HepG2 (cell line): ENCODE data around the gene DNAJB11.

Experiments
- ARHGAP35 ChIP-seq: sonication (generic); formaldehyde crosslinking; IDR thresholded peaks from 2 replicates; pipeline ENCODE4 v1.9.0; 2022; ENCODE audit warnings: mild to moderate bottlenecking, inconsistent platforms, moderate library complexity, missing genetic modification reagents, borderline replicate concordance
- CHD2 ChIP-seq: IDR thresholded peaks from 2 replicates; pipeline ENCODE4 v1.6.1; 2011; ENCODE audit warnings: low read depth, low read length, improper control_type of control experiment
- NFYB ChIP-seq: sonication (generic); formaldehyde crosslinking; IDR thresholded peaks from 2 replicates; pipeline ENCODE4 v1.4.0; 2020; ENCODE audit warnings: missing genetic modification reagents
- POLR2A ChIP-seq, 2 experiments: IDR thresholded peaks; 2 replicates each; pipeline ENCODE4 v1.6.1; 2011; ENCODE audit warnings: low read depth in 2 of 2, low read length in 2 of 2, mild to moderate bottlenecking in 1 of 2, moderate library complexity in 1 of 2; ENCODE audit not compliant: insufficient read depth in 1 of 2
- SP5 ChIP-seq: IDR thresholded peaks from 2 replicates; pipeline ENCODE4 v1.6.1; 2016; ENCODE audit warnings: low read depth, borderline replicate concordance
- TCF7L2 ChIP-seq: IDR thresholded peaks from 2 replicates; pipeline ENCODE4 v1.6.1; 2011; ENCODE audit warnings: mild to moderate bottlenecking, low read depth, low read length, moderate library complexity
- ZNF274 ChIP-seq: sonication (generic); formaldehyde crosslinking; IDR thresholded peaks from 2 replicates; pipeline ENCODE4 v1.5.1; 2020; ENCODE audit warnings: mild to moderate bottlenecking, missing genetic modification reagents
- ZNF567 ChIP-seq: sonication (generic); formaldehyde crosslinking; IDR thresholded peaks from 2 replicates; pipeline ENCODE4 v1.8.1; 2023; ENCODE audit warnings: mild to moderate bottlenecking, missing genetic modification reagents, borderline replicate concordance
- TF ChIP-seq, protein P1 (sequence below): sonication (generic); formaldehyde crosslinking; IDR thresholded peaks from 2 replicates; pipeline ENCODE4 v1.5.0; 2020; ENCODE audit warnings: mild to moderate bottlenecking, missing genetic modification reagents, moderate library complexity

DNA sequence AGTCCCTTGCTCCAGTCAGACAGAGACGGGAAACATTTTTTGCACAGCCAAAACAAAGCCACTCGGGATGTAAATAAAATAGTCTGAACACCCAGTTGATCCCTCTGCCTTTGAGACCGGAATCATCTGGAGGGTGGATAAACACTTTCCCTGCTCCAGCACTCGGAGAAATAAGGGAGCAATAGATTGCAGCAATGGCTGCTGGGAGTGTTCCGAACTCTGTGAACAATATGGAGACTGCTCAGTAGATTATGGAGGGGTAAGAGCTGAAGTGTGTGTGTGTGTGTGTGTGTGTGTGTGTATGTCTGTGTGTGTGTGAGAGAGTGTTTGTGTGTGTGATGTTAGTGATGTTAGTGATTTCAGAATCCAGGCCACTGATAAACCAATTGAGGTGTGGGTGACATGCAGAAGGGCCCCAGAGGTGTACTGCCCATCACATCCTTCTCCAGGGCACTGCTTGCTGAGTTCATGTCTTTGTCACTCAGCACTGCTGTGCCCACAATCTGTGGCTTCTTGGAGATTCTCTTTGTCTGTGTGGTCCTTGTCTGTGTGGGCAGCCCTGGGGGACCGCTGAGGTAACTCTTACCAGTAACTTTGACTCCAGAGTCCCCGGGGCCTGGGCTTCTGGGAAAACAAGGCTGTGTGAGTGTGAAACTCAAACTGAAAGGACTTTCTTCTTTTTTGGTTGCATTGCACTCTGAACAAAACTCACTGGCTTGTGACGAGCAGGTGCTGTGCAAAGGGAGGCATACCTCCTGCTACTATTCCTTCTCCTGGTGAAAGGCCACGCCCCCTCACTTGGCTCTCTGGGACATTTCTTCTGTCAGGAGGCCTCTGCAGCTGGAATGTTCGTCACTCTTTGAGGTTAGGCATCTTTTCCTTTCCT, 49.3 kb upstream of the DNAJB11 start:
- TF ChIP-seq SP5 (CRISPR knock-in tag) (no peak), ZNF567 (CRISPR knock-in tag) (no peak), ZNF274 (CRISPR knock-in tag) (no peak), NFYB (CRISPR knock-in tag) (no peak), TCF7L2 (no peak), CHD2 (no peak), POLR2A (IDR thresholded peaks at IDR 0.05; ENCODE audit: insufficient read depth in 1 of 2, low read depth in 2 of 2, low read length in 2 of 2) (peak in 1 of 2 experiments; percentile 38; a peak in 1 of 4 replicates), ARHGAP35 (CRISPR knock-in tag) (no peak)
- TF ChIP-seq, protein P1, sequence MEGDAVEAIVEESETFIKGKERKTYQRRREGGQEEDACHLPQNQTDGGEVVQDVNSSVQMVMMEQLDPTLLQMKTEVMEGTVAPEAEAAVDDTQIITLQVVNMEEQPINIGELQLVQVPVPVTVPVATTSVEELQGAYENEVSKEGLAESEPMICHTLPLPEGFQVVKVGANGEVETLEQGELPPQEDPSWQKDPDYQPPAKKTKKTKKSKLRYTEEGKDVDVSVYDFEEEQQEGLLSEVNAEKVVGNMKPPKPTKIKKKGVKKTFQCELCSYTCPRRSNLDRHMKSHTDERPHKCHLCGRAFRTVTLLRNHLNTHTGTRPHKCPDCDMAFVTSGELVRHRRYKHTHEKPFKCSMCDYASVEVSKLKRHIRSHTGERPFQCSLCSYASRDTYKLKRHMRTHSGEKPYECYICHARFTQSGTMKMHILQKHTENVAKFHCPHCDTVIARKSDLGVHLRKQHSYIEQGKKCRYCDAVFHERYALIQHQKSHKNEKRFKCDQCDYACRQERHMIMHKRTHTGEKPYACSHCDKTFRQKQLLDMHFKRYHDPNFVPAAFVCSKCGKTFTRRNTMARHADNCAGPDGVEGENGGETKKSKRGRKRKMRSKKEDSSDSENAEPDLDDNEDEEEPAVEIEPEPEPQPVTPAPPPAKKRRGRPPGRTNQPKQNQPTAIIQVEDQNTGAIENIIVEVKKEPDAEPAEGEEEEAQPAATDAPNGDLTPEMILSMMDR (CRISPR knock-in tag) = no peak
